ENCODE data around the gene ALDH1A2.
"Not testable (repeated sequence)": the region's sequence is repeated elsewhere in the genome, so short reads cannot be mapped to it uniquely, and the experiment has no call there.

The ALDH1A2 gene

DNA sequence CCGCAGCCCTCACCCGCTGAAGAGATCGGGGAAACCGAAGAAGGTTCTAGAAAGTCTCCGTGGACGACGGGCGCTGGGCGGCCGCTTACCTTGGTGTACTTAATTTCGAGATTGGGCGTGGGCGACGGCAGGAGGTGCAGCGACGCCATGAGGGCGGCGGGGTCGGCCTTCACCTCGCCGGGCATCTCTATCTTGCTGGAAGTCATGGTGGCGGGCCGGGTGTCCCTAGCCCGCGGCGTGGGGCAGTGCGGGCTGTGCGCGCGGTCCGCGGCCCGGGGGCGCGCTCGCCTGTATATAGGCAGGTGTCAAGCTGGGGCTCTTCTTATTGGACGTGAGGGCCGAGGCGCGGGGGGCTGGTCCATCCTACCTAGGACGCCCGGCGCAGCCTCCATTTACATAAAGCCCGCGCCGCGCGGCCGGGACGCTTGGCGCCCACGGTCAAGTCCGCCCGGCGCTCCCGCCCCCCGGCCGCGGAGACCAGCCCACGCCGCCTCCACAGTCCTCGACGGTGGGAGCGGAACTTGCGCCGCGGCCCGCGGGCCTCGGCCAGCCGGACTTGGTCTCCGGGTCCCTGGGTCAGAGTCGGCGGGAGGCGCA lies at the start of gene ALDH1A2:
ALDH1A2 (minus strand) TSS at position 267 of the 597 bp plus-strand sequence; CDS start at position 206, 61 bp downstream.
- no peak for DNase-seq

DNA sequence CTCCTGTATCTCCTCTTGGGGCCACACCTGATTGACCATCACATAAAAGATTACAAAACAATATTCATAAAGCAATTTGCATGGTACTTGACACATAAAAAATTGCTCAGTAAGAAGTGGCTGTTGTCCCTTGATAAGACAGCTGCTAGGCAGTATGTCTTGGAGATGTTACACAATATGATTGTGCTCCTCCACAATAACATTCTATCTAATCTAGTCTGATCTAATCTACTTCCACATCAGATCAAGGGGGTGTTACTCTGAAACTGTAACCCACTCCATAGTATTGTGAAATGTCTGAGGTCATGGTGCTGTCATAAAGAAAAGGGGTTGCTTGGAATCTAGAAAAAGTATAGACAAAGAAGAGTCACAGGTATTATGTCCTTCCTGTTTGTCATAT lies 49.3 kb upstream of the ALDH1A2 start:
- no peak for DNase-seq

DNA sequence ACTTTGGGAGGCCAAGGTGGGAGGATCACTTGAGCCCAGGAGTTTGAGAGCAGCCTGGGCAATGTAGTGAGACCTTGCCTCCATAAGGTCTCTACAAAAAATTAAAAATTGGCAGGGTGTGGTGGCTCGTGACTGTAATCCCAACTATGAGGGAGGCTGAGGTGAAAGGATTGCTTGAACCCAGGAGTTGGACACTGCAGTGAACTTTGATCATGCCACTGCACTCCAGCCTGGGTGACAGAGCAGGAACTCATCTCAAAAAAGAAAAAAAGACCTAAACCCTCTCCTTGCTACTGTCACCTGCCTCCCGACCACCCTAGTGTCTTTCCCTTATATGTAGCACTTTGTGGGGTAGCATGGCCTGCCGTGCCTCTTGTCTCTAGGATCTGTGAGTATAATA lies 48.9 kb upstream of the ALDH1A2 start:
- no peak for DNase-seq

DNA sequence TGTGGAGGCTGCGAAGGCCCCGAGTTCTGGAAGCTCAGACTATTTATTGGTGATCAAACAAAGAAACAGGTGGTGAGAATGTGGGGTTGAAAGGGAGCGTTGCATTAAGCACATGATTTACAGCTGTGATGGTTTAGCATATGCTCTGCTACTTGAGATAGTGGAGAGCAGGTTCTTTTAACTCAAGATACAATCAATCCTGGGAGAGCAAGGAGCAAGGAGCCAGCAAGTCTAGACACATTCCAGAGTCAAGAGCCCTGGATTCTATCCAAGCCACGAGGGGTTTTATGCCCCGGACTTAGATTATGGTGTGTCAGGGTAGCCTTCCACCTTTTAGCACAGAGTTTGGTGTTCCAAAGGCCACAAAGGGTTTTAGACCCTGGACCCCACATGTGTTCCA lies 47.8 kb upstream of the ALDH1A2 start:
- DNase-seq, result not testable (repeated sequence)

DNA sequence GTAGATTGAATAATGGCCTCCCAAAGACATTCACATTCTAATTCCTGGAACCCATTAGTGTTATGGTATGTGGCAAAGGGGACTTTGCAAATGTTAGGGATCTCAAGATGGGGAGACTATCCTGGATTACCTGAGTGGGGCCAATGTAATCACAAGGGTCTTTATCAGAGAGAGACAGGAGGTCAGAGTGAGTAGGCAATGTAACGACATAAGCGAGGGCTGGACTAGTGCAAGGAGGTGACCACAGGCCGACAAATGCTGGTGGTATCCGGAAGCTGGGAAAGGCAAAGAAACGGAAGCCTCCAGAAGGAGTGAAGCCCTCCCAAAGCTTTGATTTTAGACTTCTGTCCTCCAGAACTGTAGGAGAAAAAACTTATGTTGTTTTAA lies 46.2 kb upstream of the ALDH1A2 start:
- no peak for DNase-seq

DNA sequence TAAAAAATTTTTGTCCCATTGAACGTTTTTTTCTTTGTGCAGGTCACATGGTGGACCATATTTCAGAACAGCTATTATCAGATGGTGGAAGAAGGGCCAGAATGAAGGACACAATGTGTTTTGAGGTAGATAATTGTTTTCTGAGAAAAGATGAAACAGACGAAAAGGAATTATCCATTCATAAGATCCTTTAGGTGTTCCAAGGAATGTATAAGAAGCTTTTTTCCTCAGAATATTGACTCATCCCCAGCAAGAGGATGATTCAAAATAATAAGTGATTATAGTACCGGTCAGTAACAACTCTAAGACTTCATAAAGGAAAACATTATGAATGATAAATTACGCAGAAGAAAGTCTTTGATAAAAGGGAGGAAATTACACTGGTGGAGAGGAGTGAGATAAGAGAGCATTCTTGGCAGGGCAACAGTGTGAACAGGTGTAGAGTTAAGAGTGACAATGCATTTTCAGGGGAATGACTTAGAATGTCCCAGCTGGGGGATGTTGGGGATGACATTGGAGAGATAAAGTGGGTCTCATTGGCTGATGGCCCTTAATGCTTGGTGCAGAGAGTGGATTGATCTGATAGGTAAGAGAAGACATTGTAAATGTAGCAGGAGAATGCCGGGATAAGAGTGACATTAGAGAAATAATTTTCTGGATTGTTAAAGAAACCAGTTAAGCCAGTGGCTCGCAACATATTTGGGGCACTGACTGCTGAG lies 45.6 kb upstream of the ALDH1A2 start:
- DNase-seq, result no peak

DNA sequence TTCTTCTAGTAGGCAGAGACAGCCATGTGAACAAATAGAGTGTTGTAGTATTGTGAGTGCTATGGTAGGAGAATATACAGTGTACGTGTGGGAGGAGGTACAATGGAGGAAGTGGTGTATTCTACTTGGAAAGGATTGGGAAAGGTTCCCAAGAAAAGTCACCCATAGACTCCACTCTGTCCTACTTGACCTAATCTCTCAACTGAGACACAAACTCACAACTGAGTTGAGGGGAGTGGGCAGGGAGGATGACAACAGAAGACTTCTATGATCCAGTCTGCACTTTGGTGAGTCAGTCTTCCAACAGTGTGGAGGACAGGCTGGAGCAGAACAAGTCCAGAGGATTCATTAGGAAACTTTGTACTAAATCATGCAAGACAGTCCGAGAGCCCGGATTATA lies 43.9 kb upstream of the ALDH1A2 start:
- no peak for DNase-seq

DNA sequence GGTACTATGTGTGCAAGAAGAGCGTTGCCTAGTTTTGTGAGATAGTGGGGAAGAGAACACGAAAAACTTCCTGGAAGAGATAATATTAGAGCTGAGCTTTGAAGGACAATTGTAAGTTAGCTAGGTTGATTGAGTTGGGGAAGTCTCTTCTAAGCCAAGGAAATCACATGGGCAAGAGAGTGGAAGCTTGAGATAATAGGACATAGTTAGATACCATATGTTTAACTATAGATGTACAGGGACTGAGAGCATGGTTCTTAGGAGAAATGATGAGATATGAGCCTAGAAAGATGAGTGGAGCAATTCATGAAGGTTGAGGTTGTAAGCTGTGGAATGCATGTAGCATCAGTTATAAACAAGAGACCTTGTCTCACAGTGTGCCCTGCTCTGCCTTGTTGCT lies 42.6 kb upstream of the ALDH1A2 start:
- no peak for DNase-seq

DNA sequence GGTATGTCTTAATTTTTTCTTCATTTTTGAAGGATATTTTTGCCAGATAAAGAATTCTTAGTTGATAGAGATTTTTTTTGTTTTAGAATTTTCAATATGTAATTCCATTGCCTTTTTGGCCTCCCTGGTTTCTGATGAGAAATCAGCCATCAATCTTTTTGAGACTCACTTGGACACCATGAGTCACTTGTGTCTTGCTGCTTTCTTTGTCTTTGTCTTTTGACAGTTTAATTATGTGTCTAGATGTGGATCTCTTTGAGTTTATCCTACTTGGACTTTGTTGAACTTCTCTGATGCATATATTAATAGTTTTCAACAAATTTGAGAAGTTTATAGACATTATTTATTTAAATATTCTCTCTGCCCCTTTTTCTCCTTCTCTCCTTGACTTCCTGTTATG lies 38.0 kb upstream of the ALDH1A2 start:
- DNase-seq, result no peak

DNA sequence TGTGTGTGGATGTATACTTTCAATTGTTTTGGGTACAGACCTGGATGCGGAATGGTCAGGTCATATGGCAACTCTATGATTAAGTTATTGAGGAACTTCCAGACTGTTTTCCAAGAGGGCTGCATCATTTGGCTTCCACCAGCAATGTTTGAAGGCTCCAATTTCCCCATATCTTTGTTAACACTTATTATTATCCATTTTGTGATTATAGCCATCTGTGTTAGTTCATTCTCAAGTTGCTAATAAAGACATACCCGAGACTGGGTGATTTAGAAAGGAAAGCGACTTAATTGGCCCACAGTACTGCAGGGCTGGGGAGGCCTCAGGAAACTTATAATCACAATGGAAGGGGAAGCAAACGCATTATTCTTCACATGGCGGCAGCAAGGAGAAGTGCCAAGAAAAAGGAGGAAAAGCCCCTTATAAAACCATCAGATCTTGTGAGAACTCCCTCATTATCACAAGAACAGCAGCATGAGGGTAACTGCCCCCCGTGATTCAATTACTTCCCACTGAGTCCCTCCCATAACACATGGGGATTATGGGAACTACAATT lies 31.1 kb upstream of the ALDH1A2 start:
- DNase-seq, result no peak

DNA sequence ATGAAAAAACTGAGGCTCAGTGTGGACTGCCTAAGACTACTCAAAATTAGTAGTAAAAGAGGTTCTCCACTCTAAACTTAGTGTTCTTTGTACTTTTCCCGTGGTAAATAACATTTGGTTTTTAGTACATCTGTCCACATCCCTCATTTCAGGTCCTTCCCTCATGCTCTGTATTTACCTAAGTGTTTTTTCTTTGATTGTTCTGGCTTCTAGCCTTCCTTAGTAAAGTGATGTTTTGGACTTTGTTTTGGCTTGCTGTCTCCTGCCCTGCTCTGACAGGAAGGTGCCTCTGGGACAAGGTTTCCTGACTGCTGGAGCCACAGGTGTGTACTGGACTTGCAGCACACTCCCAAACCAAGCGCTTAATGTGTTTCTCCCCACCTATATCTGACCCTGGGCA lies 29.9 kb upstream of the ALDH1A2 start:
- DNase-seq, result no peak

DNA sequence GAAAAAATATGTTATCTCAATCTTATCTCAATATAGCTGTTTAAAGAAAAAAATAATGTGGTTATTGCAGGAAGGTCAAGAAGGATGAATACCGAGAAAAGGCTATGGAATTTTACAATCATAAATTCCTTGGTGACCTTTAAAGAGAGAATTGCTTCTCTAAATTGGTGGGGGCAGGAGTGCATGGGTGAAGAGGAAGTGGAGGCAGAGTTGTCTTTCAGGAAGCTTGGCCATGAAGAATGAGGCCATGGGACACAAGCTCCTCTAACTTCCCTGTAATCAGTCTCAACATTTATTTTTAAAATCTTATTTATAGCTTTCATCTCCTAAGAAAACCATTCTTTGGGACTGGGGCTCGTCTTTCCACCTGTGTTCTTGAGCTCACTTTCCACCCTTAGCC lies 22.4 kb upstream of the ALDH1A2 start:
- DNase-seq, result no peak

DNA sequence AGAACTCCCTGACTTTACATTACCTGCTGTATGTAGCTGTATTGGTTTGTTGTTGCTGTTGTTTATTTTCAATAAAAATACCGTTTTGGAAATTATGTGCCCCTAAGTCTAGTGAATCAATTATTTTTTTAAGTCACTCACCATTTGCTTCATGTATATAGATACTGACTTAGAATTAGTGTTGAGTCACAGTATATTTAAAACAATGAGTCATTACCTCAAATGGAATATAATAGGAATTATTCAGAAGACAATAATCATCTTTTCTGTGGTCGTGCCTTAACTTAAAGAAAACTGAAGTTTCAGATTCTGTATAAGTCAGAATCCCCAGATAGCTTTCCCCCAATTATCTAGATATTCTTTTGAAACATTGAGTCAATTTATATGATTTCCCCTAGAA lies 21.0 kb upstream of the ALDH1A2 start:
- no peak for DNase-seq

DNA sequence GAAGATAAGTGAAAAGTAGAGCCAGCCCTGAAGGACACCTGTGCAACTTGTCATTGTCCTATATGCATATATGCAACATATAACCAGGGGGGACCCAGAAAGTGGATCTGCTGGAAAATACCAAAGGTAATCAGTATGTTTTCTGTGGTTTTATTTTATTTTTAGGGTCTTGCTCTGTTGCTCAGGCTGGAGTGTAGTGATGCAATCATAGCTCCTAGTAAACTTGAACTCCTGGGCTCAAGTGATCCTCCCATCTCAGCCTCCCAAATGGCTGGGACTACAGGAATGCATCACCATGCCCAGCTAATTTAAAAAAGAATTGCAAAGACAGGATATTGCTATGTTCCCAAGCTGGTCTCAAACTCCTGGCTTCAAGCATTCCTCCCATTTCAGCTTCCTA lies 18.0 kb upstream of the ALDH1A2 start:
- DNase-seq, result no peak

DNA sequence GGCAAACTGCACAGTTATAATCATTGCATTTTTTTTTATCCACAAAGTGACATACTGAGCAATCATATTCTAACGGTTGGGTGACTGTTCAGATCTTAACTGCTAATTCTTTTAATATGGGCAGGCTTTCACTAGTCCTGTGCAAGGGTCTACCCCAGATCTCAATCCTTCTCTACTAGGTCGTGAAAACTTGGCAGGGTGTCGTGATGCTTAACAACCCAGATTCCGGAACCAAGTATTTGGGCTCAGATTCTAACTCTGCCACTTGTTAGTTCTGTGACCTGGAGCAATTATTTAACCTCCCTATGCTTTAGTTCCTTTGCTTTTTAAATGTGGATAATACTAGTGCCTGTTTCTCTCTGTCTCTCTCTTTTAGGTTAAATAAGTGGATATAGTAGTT lies 16.4 kb upstream of the ALDH1A2 start:
- no peak for DNase-seq

DNA sequence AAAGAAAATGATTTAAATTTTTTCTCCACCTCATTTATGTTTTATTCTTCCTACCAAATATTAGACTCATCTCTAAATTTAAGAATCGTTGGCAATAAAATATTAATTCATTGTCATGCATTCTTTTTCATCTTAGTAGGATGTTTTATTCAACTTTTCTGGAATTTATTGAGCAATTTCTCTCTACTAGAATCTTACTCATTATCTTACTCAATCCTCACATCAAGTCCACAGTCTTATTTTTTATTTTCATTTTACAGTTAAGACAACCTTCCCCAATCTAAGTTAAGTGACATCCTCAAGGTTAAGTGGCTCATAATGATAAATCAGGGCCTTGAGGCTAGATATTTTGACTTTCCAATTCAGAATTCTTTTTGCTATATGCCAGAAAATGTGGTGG lies 15.9 kb upstream of the ALDH1A2 start:
- DNase-seq, result no peak

DNA sequence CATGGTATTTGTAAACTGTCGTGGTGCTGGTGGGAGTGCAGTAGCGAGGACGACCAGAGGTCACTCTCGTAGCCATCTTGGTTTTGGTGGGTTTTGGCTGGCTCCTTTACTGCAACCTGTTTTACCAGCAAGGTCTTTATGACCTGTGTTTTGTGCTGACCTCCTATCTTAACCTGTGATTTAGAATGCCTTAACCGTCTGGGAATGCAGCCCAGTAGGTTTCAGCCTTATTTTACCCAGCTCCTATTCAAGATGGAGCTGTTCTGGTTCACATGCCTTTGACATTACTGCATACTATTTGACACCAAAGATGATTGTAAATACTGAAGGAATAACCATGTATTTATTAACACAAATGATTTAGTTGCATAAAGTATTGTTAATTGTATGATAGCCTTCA lies 15.4 kb upstream of the ALDH1A2 start:
- DNase-seq, result not testable (repeated sequence)

DNA sequence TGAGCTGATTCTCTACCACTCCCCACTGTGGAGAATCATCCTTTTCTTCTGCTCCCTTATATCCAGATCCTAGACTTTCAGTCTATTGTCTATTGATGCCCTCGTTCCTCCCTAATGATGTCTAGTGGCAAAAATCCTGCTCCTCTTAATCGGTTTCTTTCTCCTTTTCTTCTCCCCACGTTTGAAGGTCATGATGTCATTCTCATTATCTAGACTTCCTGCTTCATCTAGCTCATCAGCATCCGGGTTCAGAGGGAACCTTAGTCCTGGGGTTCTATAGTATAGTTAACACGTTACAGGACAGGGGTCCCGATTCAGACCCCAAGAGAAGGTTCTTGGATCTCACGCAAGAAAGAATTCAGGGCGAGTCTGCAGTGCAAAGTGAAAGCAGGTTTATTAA lies 14.9 kb upstream of the ALDH1A2 start:
- DNase-seq, result no peak

DNA sequence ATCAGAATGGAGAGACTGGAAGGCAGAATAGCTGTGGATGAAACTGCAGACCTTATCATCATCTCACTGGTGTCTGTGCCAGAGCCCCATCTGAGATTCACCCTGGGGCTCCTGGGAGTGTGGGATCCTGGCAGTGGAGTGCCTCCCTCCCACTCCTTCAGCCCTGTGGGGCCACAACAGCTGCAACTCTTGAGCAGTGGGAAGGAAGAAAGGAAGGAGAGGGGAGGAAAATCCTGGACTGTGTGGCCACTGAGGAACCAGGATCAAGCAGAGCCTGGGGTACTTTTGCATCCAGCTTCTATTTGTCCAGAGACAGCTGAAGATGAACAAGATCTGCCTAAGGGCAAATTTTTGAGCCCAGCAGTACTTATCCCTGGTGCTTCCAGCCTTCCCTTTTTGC lies 13.1 kb upstream of the ALDH1A2 start:
- no peak for DNase-seq

DNA sequence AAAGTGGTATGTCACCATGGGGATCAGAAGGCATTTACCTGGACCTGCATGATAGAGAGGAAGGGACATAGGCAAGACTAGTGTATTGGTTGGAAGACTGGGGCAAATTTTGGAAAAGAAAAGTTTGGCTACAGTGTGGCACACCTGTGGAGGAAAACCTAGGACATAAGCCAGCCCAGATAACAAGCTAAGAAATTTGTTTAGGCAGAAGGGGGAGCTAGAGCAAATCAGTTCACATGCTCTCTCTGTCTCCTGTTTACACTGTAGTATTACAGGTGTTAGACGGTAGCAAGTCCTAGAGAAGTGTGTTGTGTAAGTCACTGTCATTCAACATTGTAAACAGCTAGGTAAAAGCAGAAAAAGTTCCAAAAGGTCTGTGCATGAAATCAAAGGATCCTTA lies 11.9 kb upstream of the ALDH1A2 start:
- DNase-seq, result no peak

DNA sequence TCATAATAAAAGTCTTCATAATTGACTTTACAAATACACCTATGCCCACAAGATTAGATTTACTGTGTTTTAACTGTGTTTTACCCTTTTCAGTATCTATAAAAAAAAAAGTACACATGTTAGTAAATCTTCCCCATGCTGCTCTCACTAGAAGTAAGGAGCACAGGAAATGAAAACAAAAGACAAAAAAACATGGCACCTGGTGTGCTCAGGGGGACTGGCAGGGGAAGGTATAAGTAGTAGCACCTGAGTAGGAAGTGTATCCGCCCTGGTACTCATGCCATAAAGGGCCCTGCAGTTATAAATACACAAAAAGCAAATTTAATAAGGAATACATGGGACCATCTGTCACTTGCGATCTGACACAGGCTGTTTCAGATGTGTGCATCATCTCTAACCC lies 8.9 kb upstream of the ALDH1A2 start:
- no peak for DNase-seq

DNA sequence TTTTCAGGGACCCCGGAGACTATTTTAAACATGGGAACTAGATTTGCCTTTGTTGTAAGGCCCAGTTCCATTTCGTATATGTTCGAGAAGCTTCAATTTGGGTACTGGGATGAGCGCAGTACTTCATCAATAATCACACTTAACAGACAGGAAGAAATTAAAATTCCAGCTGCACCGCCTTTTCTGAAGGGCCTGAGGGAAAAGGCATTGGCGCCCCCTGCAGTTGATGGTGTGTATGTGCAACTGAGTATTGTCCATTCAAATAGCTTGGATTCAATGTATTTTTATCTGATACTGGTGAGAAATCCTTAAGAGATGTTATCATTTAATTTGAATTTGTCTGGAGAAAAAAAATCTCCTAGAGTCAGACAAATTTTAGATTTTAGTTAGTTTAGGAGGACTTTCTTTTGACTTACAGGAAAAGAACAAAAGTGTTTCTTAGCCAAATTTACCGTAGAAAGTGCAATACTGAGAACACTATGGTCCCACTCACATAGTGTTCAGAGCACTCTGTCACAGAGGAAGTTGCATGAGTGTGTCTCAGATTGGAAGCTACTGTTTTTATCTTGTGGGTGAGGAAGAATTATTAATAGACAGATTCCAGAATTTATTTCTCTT lies 5.4 kb upstream of the ALDH1A2 start:
- peak; percentile 40 for DNase-seq

DNA sequence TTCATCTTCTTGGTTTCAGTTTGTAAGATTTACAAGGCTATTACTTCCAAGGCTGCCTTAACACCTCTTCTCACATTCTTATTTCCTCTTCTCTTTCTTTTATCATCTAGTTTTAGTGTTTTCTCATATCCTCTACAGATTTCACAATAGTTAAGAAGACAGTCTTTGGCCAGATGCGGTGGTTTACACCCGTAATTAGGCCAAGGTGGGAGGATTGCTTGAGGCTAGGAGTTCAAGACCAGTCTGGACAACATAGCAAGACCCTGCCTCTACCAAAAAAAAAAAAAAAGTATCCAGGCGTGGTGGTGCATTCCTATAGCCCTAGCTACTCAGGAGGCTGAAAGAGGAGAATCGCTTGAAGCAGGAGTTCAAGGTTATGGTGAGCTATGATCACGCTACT lies 3.5 kb upstream of the ALDH1A2 start:
- DNase-seq, result no peak
